GOT3 (cell line): ENCODE results near the gene NOTUM.
"Not testable (repeated sequence)": the region's sequence is repeated elsewhere in the genome, so short reads cannot be mapped to it uniquely, and the experiment has no call there.

ENCODE experiments used
- DNase-seq: peaks from one replicate; lab custom pipeline; 2025; ENCODE audit warnings: mixed read lengths; lab: John Stamatoyannopoulos, UW

Gene NOTUM

DNA sequence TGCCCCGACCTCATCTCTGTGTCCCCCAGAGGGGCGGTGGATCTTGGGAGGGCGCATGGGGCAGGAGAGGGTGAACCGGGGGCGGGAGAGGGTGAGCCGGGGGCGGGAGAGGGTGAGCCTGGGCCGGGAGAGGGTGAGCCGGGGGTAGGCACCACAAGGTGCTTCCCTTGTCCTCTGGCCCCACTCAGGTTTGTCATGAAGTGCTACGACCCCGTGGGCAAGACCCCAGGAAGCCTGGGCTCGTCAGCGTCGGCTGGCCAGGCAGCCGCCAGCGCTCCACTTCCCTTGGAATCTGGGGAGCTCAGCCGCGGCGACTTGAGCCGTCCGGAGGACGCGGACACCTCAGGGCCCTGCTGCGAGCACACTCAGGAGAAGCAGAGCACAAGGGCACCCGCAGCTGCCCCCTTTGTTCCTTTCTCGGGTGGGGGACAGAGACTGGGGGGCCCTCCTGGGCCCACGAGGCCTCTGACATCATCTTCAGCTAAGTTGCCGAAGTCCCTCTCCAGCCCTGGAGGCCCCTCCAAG is 35.3 kb upstream of the NOTUM start:
- DNase-seq, result no peak

DNA sequence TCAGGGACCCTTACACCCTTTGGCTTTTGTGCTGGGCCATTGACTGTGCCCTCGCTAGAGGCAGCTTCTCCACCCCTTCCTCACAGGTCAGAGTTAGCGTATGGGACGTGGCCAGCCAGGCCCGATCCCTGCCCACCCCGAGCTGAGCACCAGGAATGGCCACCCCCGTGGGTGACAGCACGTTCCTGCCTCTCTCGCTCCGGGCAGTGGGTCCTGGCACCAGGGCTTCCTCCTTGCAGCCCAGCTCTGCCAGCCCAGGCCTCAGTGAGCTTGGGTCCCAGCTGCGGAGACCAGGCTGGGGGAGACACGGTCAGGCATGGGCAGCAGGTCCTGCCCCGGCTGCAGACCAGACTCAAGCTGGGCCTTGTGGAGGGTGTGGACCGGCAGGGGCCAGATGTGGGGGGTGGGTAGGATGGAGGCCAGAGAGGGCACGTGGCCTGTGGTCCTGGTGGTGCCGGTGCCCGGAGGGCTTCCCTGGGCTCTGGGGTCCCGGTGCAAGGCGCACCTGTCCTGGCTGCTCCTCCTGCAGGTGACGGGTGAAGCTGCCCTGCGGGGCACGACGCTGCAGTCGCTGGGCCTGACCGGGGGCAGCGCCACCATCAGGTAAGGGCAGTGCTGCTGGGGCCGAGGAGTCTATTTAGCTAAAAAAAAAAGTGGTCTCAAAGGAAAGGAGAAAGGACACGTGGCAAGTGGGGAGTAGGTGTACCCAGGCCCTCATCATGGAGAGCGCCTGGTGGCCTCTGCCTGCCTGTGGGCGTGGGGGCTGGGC is 34.7 kb upstream of the NOTUM start:
- no peak for DNase-seq

DNA sequence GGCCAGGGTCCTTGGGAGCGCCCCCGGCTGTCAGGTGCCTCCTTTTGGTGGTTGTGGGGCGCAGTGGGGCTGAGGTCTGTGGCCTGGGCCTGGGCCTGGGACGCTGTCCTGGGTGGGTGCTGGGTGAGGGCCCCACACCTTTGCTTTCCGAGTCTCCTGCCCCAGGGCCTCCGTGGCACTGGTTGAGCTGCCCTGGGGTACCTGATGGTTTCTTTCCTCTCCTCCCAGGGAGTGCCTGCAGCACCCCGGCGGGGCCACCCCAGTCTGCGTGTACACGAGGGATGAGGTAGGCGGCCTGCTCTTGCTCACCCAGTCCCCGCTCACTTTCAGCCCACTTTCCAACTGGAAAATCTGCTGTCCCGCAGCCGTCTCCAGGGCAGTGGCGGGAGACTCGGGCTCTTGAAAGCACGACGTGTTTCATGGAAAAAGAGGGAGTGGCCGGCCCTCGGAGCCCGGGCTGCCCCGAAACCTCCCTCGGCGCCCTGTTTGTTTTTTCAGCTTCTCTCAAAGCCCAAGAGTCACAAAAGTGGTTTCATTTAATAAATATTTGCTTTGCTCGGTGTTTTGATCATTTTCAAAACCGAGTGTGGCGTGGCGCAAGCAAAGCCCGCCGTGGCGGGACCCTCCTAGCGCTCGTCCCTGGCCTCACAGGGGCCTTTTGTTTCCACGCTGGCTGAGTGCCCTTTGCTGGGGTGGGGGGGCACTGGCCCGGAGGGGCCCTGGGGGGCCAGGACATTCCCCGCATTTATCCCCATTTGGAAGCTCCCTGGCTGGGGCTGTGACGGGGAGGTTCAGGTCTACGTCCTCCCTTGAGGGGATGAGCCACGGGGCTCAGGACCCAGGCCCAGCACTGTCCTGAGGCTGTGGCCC is 33.8 kb upstream of the NOTUM start:
- no peak for DNase-seq

DNA sequence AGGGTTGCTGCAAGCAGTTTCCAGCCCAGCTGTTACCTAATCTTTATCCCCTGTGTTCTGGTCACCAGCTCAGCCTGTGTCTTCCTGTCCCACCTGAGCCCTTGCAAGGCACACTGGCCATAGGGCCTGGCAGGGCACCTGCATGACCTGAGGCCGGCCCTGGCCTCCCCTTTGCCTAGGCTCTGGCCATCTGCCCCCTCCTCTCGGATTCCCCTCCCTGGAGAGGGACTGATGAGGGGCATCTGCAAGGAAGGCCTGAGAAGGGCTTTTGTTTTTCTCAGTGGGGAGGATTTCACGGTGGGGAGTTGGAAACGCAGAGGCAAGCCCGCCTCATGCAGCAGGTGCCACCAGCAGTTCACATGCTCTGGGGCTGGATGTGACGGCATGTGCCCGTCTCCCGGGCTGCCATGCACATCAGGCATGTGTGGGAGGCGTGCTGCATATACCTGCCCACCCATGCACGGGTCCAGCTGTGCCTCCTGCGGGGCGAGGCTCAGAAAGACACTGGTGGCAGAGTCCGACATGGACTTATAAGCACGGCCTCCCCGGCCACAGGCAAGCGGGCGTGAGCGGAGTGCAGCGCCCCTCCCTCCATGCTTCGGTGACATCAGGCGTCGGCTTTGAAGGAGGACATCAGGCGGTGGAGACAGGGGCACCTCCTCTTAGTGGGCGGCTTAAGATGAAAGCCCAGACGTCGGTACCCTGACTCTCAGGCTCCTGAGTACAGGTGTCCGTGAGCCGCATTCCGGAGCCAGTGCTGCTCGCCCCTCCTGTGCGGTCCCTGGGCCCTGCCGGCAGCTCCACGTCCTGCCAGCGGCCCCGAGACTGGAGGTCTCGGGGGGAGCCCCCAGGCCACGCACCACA is 33.0 kb upstream of the NOTUM start:
- DNase-seq, result no peak

DNA sequence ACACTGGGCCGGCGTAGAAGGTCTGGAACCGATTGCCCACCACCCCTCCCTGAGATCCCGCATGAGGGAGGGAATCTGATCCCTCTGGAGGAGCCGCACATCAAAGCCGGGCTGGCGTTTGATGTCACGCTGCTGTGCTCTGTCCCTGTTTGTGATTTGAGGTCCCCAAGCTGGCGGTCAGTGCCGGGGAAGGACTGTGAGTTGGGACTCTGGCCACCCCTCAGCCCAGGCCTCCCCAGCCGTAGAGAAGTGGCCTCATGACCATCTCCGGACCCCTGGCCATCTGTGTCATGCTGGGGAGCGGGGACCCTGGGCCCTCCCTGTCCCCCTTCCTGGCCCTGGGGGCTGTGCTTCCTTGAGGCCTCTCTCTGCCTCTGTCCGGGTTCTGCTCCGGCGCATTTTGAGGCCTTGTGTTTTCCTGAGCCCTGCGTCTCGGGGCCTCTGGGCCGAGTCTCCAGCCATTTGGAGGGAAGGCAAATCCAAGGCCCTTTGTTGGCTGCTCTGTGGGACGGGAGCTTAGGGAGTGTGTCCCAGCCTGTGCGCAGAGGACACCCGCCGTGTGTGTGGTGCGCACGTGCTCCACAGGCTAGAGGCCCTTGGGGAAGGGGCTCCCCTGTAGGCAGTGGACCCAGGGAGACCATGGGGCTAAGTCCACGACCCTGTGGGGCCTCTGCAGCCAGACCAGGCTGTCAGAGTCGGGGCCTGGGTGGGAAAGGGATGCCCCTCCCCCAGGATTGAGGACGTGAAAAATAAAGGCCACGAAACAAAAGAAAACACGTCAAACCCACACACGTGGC is 31.5 kb upstream of the NOTUM start:
- no peak for DNase-seq

DNA sequence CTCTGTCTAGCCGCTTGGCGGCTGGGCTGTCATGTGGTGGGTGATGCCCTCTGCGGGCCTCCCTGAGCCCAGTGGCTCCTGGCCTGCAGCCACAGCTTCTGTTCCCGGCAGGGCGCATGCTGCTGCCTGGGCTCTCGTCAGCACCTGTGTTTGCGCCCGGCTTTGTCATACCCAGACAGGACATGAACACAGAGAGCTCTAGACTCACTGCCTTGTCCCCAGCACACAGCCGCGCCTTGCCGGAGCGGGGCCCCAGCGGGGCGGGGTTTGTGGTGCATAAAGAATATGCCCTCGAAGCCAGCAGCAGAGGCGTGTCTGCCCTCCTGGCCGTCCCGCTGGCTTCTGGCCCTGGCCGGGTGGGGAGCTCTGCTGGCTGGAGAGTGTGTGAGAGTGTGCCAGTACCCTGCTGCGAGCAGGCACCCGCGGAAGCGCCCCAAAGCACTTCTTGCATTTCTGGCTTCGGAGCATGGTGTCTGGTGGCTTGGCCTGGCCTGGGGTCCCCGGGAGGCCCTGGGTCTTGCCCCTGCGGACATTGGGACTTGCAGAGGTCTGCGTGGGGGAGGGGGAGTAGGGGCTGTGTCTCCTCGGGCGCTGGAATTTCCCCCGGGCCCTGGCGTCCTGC is 30.8 kb upstream of the NOTUM start:
- DNase-seq, result no peak

DNA sequence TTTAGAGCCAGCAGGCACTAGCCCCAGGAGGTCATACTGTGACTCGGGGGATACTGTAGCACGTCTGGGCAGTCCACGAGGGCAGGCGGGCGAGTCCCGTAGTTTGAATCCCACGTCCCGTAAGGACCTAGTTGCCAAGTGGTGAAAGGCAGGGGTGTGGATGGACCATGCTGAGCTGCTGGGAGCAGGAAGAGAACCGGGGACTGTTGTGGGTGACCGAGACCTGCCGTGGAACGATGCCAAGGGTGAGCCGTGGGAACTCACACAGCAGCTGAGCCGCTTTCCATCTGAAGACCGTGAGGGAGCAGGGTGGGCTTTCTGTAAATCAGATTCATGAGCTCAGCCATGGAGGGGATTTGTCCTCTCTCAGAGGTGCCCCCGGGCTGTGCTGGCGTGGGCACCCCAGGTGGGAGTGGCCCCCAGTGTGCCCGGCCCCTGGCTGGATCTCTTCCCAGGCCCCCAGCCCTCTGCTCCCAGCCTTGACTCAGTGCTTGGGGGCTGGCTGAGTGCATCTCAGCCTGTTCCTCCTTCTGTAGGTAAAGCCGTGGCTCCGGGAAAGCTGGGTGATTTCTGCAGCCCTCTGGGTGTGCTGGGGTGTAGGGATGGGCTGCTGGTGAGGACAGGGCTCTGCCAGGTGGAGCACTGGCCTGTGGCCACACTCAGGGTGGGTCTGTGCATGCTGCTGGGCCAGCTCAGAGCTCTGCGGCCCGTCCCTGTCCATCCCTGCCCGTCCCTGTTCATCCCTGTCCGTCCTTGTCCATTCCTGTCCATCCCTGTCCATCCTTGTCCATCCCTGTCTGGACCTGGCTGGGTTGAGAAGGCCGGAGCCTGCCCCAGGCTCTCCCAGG is 30.1 kb upstream of the NOTUM start:
- DNase-seq, result no peak

DNA sequence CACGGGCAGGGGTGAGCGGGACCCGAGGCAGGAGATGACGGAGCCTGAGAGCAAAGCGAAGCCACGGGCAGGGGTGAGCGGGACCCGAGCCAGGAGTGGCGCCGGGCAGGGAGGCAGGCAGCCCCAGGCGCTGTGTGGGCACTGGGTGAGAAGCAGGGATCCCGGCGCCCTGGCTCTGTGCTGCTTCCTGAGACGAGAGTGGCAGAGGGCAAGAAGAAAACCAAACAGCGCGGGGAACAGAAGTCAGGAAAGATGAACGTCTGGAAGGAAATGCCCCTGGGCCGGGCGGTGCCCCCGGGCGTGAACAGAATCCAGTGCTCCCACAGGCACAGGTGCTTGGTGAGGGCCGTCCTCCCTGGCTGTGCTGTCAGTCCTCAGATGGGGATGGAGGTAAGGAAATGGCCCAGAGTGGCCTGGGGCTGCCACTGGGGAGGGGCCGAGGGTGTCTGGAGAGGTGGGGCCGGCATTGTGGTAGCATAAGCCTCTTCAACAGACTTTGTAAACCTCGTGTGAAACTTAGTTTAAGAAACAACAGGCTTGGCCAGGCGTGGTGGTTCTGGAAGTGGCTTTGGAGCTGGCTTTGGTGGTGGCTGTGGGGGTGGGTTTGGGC is 26.3 kb upstream of the NOTUM start:
- no peak for DNase-seq

DNA sequence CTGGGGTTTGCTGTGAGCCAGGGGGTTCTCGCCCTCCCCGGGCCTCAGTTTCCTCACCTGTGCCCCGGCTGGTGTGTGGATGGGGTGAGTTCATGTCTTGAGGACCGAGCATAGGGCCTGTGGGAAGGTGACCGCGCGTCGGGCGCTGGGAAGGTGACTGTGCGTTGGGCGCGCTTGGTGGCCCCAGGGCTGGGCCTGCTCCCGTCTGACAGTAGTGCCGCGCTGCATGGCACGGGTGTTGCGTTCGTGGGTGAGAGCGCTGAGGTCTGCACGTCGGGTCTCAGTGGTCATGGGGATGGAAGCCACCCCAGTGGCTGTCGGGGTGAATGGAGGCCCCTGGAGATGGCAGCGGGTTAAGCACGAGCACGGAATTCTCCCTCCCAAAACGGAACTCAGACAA is 25.6 kb upstream of the NOTUM start:
- no peak for DNase-seq

DNA sequence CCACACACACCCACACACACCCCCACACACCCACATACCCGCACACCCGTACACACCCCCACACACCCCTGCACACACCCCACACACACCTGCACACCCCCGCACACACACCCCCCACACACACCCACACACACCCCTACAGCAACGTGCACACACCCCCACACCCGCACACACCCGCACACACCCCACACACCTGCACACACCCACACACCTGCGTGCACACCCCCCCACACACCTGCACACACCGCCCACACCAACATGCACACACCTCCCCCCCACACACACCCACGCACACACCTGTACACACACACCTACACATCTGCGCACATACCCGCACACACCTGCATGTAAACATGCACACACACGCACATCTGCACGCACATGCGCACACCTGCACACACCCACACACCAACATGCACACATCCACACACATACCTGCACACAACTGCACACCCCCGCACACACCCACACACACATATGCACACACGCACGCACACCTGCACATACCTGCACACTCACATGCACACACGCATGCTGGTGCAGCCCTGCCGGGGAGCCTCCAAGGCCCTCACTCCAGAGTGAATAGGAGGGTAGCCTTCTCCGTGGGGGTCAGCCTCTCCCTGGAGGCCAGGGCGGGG is 23.9 kb upstream of the NOTUM start:
- DNase-seq, result no peak

DNA sequence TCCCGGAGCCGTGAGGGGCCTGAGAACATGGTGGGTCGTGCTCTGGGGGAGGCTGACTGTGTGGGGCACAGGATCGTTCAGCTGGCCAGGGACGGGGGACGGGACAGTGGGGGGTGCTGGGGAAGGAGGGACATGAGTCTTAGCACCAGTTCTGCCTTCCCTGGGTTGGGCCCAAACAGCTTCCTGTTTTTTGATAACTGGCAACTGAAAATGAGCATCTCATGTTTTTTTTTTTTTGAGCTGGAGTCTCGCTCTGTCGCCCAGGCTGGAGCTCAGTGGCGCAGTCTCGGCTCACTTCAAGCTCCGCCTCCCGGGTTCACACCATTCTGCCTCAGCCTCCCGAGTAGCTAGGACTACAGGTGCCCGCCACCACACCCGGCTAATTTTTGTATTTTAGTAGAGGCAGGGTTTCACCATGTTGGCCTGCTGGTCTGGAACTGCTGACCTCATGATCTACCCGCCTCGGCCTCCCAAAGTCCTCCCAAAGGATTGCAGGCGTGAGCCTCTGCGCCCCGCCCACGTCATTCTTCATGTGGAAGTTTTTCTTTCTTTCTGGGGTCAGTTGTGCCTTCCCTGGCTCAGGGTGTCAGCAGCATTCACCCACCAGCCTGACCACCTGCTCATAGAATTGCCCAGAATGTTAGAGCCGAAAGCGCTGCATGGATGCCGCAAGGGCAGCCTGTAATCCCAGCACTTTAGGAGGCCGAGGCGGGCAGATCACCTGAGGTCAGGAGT is 22.8 kb upstream of the NOTUM start:
- DNase-seq, result no peak

DNA sequence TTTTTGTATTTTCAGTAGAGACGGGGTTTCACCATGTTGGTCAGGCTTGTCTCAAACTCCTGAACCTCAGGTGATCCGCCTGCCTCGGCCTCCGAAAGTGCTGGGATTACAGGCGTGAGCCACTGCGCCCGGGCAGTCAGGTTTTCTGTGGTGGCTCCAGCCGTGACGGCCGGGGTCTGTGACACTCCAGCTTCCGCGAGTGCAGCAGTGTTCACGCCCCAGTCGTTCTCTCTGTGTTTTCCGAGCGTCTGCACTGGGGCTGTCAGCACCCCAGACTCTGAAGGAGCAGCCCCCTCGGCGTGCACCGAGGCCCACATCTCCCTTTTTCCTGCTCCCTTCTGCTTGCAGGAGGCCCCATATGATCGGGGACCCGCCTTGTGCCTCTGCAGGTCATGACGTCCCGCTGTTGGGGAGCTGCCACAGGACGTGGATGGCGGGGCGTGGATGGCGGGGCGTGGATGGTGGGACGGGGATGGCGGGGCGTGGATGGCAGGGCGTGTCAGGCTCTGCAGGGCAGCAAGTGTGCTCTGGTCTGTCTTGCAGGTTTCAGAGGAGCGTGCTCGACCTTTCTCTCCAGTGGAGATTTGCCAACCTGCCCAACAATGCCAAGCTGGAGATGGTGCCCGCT is 22.1 kb upstream of the NOTUM start:
- DNase-seq, result no peak

DNA sequence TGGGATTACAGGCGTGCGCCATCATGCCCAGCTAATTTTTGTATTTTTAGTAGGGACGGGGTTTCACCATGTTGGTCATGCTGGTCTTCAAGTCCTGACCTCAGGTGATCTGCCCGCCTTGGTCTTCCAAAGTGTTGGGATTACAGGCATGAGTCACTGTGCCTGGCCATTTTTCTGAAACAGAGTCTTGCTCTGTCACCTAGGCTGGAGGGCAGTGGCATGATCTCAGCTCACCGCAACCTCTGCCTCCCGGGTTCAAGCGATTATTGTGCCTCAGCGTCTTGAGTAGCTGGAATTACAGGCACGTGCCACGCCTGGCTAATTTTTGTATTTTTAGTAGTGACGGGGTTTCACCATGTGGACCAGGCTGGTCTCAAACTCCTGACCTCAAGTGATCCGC is 20.5 kb upstream of the NOTUM start:
- not testable (repeated sequence) for DNase-seq

DNA sequence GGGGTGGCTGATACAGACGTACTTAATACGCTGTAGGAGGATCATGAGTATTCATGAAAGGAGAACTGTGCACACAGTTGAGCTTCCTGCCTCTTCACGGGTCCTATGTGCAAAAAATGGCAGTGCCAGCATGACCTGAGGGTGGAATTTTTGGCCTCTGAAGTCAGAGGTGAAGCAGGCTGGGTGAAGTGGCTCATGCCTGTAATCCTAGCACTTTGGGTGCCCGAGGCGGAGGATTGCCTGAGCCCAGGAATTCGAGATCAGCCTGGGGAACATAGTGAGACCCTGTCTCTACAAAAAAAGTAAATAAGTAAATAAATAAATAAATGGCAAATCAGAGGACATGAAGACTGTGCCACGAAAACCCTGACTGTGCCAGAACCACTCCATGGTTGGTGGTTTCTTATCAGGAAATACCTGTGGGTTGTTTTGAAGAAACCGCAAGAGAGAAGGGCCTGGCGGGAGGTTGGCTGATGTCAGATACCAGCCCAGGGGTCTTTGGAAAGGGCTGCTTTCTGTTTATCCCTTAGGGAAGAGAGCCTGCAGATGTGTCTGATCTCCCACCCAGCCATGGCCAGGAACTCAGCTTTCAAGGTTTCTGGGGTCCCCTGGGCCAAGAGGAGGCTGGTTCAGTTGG is 19.8 kb upstream of the NOTUM start:
- no peak for DNase-seq

DNA sequence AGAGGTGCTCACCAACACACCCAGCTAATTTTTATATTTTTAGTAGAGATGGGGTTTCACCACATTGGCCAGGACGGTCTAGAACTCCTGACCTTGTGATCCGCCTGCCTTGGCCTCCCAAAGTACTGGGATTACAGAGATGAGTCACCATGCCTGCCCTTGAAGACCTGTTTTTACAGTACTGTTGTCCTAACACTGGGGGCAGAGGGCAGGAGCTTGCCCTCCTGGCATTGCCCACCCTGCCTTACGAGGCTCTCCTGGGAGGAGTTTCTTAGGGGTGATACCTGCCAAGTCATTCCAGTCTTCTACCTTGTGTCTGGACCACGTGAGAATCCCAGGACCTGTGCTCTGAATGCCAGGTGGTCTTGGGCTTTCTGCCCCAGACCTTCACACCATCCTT is 19.1 kb upstream of the NOTUM start:
- DNase-seq, result no peak

DNA sequence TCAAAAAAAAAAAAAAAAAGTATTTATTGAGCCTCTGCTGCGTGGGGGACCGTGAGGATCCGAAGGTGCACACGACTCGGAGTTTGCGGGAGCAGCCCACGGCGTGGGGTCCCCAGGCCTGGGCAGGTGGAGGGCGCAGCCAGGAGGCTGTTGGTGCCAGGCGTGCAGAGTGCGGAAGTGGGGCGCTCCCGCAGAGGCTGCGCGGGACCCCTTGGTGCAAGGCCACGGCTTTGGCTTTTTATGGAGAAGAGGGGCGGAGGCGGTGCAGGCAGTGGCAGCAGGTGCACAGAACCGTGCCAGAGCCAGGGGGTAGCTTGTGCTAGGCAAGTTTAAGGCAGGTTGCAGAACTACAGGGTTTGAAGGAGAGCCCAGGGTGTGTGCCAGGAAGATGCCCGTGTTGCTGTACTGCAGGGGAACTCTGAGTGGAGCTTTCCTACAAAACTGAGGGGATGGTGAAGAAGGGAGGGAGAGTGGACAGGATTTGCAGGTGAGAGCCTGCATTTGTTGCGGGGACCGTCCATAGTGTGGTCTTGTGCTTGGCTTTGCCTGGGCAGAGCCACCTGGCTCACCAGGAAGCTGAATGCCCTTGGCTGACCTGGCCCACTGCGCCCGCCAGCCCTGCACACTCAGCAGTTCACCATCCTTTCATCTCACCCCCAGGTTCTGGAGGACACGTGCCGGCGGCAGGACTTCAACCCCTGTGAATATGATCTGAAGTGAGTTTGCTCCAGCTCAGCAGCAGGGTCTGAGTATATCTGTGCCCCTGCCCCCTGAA is 17.7 kb upstream of the NOTUM start:
- no peak for DNase-seq
